PFSK-1 (cell line): ENCODE data around the gene LYSET.

Experiments used
- FOXP2 ChIP-seq: optimal IDR thresholded peaks from 2 replicates; pipeline ENCODE3; 2011; ENCODE audit warnings: borderline replicate concordance, control low read depth, inconsistent platforms; ENCODE audit not compliant: insufficient read depth; ENCODE audit errors: extremely low read length, extremely low read depth
- POLR2AphosphoS5 ChIP-seq: IDR thresholded peaks from 2 replicates; pipeline ENCODE4 v1.6.1; 2012; ENCODE audit warnings: low read depth, mild to moderate bottlenecking, control low read depth, low read length, moderate library complexity
- TAF1 ChIP-seq: IDR thresholded peaks from 2 replicates; pipeline ENCODE4 v1.6.1; 2012; ENCODE audit warnings: low read length, control low read depth, borderline replicate concordance; ENCODE audit not compliant: insufficient read depth

DNA sequence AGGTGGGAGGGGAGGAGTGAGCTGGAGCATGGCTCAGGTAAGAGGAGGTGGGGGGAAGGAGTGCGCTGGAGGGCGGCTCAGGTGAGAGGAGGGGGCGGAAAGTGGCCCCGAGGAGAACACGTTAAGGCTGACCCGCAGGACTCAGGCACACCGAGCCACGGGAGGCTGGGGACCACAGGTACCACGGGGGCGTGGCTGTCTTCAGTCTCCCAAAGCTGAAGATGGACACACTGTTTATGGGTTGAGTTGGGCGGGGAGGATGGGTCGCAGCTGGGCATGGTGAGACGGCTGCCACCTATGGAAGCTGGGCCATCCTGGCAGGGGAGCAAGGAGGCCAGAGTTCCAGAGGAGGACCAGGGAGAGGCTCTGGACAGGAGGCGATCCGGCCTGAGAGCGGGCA lies 45.4 kb downstream of the LYSET start:
- TF ChIP-seq POLR2AphosphoS5, result no peak
- no peak for TF ChIP-seq TAF1
- TF ChIP-seq FOXP2, result no peak
